CD4-positive, CD25-positive, alpha-beta regulatory T cell (primary cell): ENCODE data around the gene ARID1A. TPM values are rescaled to one million over a fixed set of nuclear protein-coding genes. Genes with fewer than 3 reads are reported as not detected.

ENCODE experiments used
- ATAC-seq, 2 donors: fragments of 150-1000 bp; cut with Tn5 transposase; one replicate each; pipeline ENCODE4 v1.10.0; 2021; ENCODE audit warnings: low read depth in 2 of 2, moderate number of reproducible peaks in 2 of 2, moderate library complexity in 1 of 2
- DNase-seq, 3 donors: peaks; one replicate each; pipeline versions ENCODE4 v3.0.0 to v3.0.0-alpha.2; 2012 to 2022; ENCODE audit warnings: mixed read lengths in 1 of 3
- H3K27ac ChIP-seq: one replicate; pipeline ENCODE4 v1.7.0; 2013; ENCODE audit warnings: mild to moderate bottlenecking, low read length; ENCODE audit not compliant: insufficient read depth, poor library complexity, severe bottlenecking
- H3K27me3 ChIP-seq: one replicate; pipeline ENCODE4 v1.7.0; 2013; ENCODE audit warnings: low read length; ENCODE audit not compliant: control insufficient read depth, insufficient read depth
- H3K36me3 ChIP-seq: one replicate; pipeline ENCODE4 v1.7.0; 2013; ENCODE audit warnings: mild to moderate bottlenecking, low read length, moderate library complexity; ENCODE audit not compliant: control insufficient read depth, insufficient read depth
- H3K4me1 ChIP-seq: 2 replicates; pipeline ENCODE4 v1.7.0; 2013; ENCODE audit warnings: mild to moderate bottlenecking, low read length; ENCODE audit not compliant: insufficient read depth, control insufficient read depth, poor library complexity, severe bottlenecking
- H3K4me3 ChIP-seq: one replicate; pipeline ENCODE4 v1.7.0; 2013; ENCODE audit warnings: low read depth, mild to moderate bottlenecking, low read length, moderate library complexity
- H3K9me3 ChIP-seq, 2 experiments: 1 replicate in 1 of 2; 2 replicates in 1 of 2; pipeline ENCODE4 v1.7.0; 2013; ENCODE audit warnings: low read length in 2 of 2, mild to moderate bottlenecking in 1 of 2, moderate library complexity in 1 of 2; ENCODE audit not compliant: control insufficient read depth in 2 of 2
- H3K27ac Mint-ChIP-seq, 3 donors: one replicate each; pipeline ENCODE4 v1.8.0; 2020 to 2022; ENCODE audit warnings: mild to moderate bottlenecking in 3 of 3, mixed read lengths in 3 of 3, moderate library complexity in 2 of 3
- H3K27me3 Mint-ChIP-seq: one replicate; pipeline ENCODE4 v1.8.0; 2022; ENCODE audit warnings: mild to moderate bottlenecking, mixed read lengths
- H3K36me3 Mint-ChIP-seq: one replicate; pipeline ENCODE4 v1.8.0; 2020; ENCODE audit warnings: mixed read lengths
- H3K4me1 Mint-ChIP-seq, 4 donors: one replicate each; pipeline ENCODE4 v1.8.0; 2020 to 2022; ENCODE audit warnings: mixed read lengths in 4 of 4, mild to moderate bottlenecking in 1 of 4
- H3K4me3 Mint-ChIP-seq, 4 donors: one replicate each; pipeline ENCODE4 v1.8.0; 2020 to 2022; ENCODE audit warnings: mild to moderate bottlenecking in 4 of 4, mixed read lengths in 4 of 4, moderate library complexity in 3 of 4
- H3K9me3 Mint-ChIP-seq, 7 donors: one replicate each; pipeline ENCODE4 v1.8.0; 2020 to 2022; ENCODE audit warnings: mixed read lengths in 7 of 7, mild to moderate bottlenecking in 3 of 7, moderate library complexity in 2 of 7
- polyA plus RNA-seq, 4 donors: library from polyadenylated mRNA; unstranded; fragments of 300-500 nt; fragmentation: Illumina TruSeq; gene quantifications; one replicate each; pipeline ENCODE4 v1.2.3, GENCODE V29; 2021
- total RNA-seq: library from RNA; stranded (reverse); gene quantifications from one replicate; pipeline ENCODE4 v1.2.3, GENCODE V29; 2022

The ARID1A gene
- total and polyA plus RNA-seq, 5 donors from 2014 or later = 9.5 to 139 (median 13.2) TPM

DNA sequence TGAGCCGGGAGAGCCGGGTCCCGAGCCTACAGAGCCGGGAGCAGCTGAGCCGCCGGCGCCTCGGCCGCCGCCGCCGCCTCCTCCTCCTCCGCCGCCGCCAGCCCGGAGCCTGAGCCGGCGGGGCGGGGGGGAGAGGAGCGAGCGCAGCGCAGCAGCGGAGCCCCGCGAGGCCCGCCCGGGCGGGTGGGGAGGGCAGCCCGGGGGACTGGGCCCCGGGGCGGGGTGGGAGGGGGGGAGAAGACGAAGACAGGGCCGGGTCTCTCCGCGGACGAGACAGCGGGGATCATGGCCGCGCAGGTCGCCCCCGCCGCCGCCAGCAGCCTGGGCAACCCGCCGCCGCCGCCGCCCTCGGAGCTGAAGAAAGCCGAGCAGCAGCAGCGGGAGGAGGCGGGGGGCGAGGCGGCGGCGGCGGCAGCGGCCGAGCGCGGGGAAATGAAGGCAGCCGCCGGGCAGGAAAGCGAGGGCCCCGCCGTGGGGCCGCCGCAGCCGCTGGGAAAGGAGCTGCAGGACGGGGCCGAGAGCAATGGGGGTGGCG, 371 bp downstream of the ARID1A start:
- no peak overlapping the region for H3K27ac Mint-ChIP-seq
- Histone ChIP-seq H3K36me3 (no peaks in the 10 kb centered on the region), H3K27ac (peak overlapping the region; percentile 89), H3K4me1 (peaks cover 60% of the 10 kb centered on the region), H3K27me3 (no peaks in the 10 kb centered on the region), H3K4me3 (no peak overlapping the region), H3K9me3 (no peaks in the 10 kb centered on the region)
- H3K4me1 Mint-ChIP-seq = peaks cover 15 to 33% (median 22%) of the 10 kb centered on the region in 4 donors
- DNase-seq (peak in 1 of 3 donors; percentile 29), ATAC-seq (peak in 1 of 2 donors; percentile 1)
- peak overlapping the region in 1 of 4 donors; percentile 81 for H3K4me3 Mint-ChIP-seq
- peaks cover 7% of the 10 kb centered on the region for H3K27me3 Mint-ChIP-seq
- no peaks in the 10 kb centered on the region for H3K9me3 Mint-ChIP-seq
- H3K36me3 Mint-ChIP-seq = peaks cover 9% of the 10 kb centered on the region

DNA sequence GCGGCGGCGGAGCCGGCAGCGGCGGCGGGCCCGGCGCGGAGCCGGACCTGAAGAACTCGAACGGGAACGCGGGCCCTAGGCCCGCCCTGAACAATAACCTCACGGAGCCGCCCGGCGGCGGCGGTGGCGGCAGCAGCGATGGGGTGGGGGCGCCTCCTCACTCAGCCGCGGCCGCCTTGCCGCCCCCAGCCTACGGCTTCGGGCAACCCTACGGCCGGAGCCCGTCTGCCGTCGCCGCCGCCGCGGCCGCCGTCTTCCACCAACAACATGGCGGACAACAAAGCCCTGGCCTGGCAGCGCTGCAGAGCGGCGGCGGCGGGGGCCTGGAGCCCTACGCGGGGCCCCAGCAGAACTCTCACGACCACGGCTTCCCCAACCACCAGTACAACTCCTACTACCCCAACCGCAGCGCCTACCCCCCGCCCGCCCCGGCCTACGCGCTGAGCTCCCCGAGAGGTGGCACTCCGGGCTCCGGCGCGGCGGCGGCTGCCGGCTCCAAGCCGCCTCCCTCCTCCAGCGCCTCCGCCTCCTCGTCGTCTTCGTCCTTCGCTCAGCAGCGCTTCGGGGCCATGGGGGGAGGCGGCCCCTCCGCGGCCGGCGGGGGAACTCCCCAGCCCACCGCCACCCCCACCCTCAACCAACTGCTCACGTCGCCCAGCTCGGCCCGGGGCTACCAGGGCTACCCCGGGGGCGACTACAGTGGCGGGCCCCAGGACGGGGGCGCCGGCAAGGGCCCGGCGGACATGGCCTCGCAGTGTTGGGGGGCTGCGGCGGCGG, 1.0 kb downstream of the ARID1A start:
- no peaks in the 10 kb centered on the region for H3K9me3 ChIP-seq
- Mint-ChIP-seq H3K27me3 (peaks cover 7% of the 10 kb centered on the region), H3K36me3 (peaks cover 9% of the 10 kb centered on the region), H3K4me3 (peak overlapping the region in 3 of 4 donors; percentile 62 to 87 (median 81)), H3K4me1 (peaks cover 15 to 33% (median 22%) of the 10 kb centered on the region in 4 donors), H3K9me3 (no peaks in the 10 kb centered on the region), H3K27ac (peak overlapping the region in 1 of 3 donors; percentile 62)
- ATAC-seq (peak; percentile 5 to 10), DNase-seq (peak; percentile 59 to 72 (median 70))
- no peaks in the 10 kb centered on the region for H3K27me3 ChIP-seq
- peaks cover 66% of the 10 kb centered on the region for H3K4me1 ChIP-seq
- no peak overlapping the region for H3K4me3 ChIP-seq
- H3K36me3 ChIP-seq = no peaks in the 10 kb centered on the region
- peak overlapping the region; percentile 89 for H3K27ac ChIP-seq

DNA sequence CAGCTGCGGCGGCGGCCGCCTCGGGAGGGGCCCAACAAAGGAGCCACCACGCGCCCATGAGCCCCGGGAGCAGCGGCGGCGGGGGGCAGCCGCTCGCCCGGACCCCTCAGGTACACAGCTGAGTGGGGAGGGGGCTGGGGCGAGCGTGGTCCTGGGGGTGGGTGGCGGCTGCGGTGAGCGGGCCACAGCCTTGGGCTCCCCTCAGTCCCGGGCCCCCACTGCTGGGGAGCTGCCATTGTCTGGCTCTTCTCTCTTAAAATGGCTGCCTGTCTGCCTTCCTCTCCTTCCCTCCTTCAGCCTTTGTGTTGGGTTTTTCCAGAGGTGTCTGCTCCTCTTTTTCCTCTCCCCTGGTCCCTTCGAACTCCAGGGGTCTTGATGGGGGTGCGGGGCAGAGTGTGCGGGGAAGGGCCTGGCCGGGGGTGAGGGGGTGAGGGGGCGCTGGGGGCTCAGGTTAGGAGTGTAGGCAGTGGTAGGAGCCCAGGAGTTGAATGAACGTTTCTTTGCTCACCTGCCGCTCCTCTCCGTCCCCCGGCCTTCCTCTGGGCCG, 1.7 kb downstream of the ARID1A start:
- Mint-ChIP-seq H3K4me1 (peaks cover 10 to 28% (median 19%) of the 10 kb centered on the region in 4 donors), H3K27me3 (peaks cover 7% of the 10 kb centered on the region), H3K4me3 (no peak overlapping the region), H3K27ac (no peak overlapping the region), H3K36me3 (peaks cover 9% of the 10 kb centered on the region), H3K9me3 (no peaks in the 10 kb centered on the region)
- Histone ChIP-seq H3K4me3 (peak overlapping the region; percentile 95), H3K36me3 (no peaks in the 10 kb centered on the region), H3K9me3 (no peaks in the 10 kb centered on the region), H3K27me3 (no peaks in the 10 kb centered on the region), H3K27ac (peak overlapping the region; percentile 89), H3K4me1 (peaks cover 68% of the 10 kb centered on the region)
- no peak for ATAC-seq
- DNase-seq = peak in 2 of 3 donors; percentile 7 to 32

DNA sequence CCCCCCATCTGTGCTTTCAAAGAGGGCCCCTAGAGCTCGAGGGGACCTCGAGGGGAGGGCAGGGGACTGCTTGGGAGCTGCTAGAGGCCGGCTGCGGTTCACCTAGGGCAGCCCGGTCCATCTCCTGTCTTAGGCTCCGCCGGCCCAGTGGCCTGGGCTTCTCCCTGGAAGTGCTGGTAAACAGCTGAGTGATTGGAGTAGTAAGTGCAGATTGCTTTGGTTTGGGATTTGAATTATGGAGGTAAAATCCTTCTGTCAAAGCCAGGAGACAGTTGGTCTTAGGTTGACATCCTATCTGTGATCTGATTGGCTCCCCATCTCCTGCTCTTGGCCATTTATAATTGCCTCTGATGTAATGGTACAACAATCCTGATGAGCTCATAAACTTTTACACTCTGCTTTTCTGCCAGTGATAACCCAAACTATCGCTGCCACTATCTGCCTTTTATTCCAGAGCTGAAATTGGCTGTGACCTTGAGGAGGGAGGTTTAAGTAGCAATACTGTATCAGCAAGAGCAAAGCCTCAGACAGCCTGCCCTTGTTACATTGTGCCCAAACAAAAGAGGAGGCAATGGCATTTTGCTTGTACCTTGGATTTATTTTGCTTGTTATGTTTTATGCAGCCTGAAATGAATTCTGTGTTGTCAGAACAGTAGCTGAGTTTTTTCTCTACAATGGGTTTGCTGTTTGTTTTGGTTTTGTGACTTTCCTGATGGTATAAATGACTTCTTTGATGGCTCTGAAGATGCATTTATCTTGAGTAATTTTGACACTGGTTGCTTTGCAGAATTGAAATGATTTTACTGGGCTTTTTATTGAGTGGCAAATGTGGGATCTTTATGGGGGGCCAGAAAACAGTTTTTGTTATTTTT, 2.4 kb downstream of the ARID1A start:
- H3K27me3 Mint-ChIP-seq = peaks cover under 1% of the 10 kb centered on the region
- Histone ChIP-seq H3K9me3 (no peaks in the 10 kb centered on the region), H3K27me3 (no peaks in the 10 kb centered on the region), H3K27ac (peak overlapping the region; percentile 89), H3K4me1 (peaks cover 72% of the 10 kb centered on the region), H3K4me3 (peak overlapping the region; percentile 95), H3K36me3 (no peaks in the 10 kb centered on the region)
- no peak overlapping the region for H3K27ac Mint-ChIP-seq
- H3K36me3 Mint-ChIP-seq = peaks cover 9% of the 10 kb centered on the region
- no peak overlapping the region for H3K4me3 Mint-ChIP-seq
- DNase-seq = peak; percentile 41 to 85 (median 68)
- ATAC-seq = peak in 1 of 2 donors; percentile 30
- H3K9me3 Mint-ChIP-seq = no peaks in the 10 kb centered on the region
- H3K4me1 Mint-ChIP-seq = peaks cover 10 to 21% (median 17%) of the 10 kb centered on the region in 4 donors

DNA sequence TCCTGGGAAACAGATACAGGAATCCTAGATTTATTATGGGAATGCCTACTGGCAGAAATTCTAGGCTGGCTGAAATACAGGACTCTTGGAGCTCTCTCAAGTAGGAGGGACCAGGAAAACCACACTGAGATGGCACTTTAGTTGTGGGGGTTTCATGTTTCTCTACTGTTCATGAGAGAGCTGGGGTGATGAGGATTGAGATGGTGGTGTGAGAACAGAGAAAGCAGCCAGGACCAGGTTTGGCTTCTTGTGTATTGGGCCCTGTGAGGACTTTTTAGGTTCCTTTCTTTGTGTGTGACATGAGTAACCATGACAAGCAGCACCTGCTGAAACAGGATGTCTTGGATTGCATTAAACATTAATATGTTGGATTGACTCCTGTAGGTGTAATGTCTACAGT, 4.9 kb downstream of the ARID1A start:
- ATAC-seq (no peak), DNase-seq (peak in 1 of 3 donors; percentile 33)
- Mint-ChIP-seq H3K27me3 (no peaks in the 10 kb centered on the region), H3K36me3 (peaks cover 11% of the 10 kb centered on the region), H3K9me3 (no peaks in the 10 kb centered on the region), H3K4me3 (no peak overlapping the region), H3K4me1 (peaks cover 0 to 16% (median 3%) of the 10 kb centered on the region in 4 donors), H3K27ac (peak overlapping the region in 1 of 3 donors; percentile 3)
- H3K4me1 ChIP-seq = peaks cover 76% of the 10 kb centered on the region
- no peak overlapping the region for H3K27ac ChIP-seq
- peak overlapping the region; percentile 95 for H3K4me3 ChIP-seq
- no peaks in the 10 kb centered on the region for H3K27me3 ChIP-seq
- H3K9me3 ChIP-seq = no peaks in the 10 kb centered on the region
- H3K36me3 ChIP-seq = peaks cover 2% of the 10 kb centered on the region

DNA sequence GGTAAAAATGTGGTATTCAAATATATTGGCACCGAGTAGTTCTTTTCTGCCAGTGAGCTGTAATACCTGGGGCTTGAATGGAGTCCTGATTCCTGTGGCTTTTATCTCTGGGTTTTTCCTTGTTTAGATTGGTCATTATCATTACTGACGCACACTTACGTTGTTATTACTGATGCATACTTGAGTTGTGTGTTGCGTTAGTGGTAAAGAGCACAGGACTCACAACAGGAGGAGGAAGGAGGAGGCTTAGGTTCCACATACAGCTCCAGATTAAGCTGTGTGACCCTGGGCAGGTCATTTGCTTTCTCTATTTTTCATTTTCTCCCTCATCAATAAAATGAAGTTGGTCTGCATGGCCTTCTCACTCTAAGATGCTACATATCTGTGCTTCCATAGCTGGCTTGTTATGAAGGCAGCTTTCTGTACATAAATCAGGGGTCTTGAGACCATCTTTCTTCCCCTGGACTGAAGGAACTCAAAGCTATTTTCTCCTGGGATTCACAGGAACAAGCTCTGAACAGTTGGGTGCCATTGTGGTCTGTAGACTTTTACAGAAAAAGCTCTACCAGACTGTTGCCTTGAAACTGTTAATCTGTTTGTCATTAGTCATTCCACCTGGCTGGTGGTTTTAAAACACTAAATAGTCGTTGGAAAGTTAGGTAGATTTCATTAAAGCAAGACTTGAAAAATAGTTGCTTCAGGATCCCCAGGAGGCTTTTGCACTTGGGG, 5.6 kb downstream of the ARID1A start:
- Histone ChIP-seq H3K4me3 (peak overlapping the region; percentile 95), H3K36me3 (peaks cover 3% of the 10 kb centered on the region), H3K4me1 (peaks cover 83% of the 10 kb centered on the region), H3K27me3 (no peaks in the 10 kb centered on the region), H3K27ac (peak overlapping the region; percentile 26), H3K9me3 (no peaks in the 10 kb centered on the region)
- H3K36me3 Mint-ChIP-seq = peaks cover 11% of the 10 kb centered on the region
- no peak for ATAC-seq
- peaks cover 0 to 23% (median 6%) of the 10 kb centered on the region in 4 donors for H3K4me1 Mint-ChIP-seq
- H3K9me3 Mint-ChIP-seq = no peaks in the 10 kb centered on the region
- no peak overlapping the region for H3K4me3 Mint-ChIP-seq
- no peak overlapping the region for H3K27ac Mint-ChIP-seq
- H3K27me3 Mint-ChIP-seq = no peaks in the 10 kb centered on the region
- DNase-seq = no peak
